HepG2 (cell line): ENCODE data around the gene CHP1. TPM values are rescaled to one million over a fixed set of nuclear protein-coding genes. Genes with fewer than 3 reads are reported as not detected.

Experiments used
- HMGA1 ChIP-seq: sonication (generic); formaldehyde crosslinking; conservative IDR thresholded peaks from 2 replicates; pipeline ENCODE4 v1.4.0; 2020; ENCODE audit warnings: missing genetic modification reagents
- HOXA9 ChIP-seq: sonication (generic); formaldehyde crosslinking; IDR thresholded peaks from 2 replicates; pipeline ENCODE4 v1.8.1; 2022; ENCODE audit warnings: missing genetic modification reagents, mild to moderate bottlenecking, moderate library complexity, borderline replicate concordance
- MAF1 ChIP-seq: sonication (generic); formaldehyde crosslinking; IDR thresholded peaks from 2 replicates; pipeline ENCODE4 v1.5.0; 2020; ENCODE audit warnings: missing genetic modification reagents, borderline replicate concordance
- MTA1 ChIP-seq: sonication (generic); formaldehyde crosslinking; IDR thresholded peaks from 2 replicates; pipeline ENCODE4 v1.4.0; 2020; ENCODE audit warnings: missing genetic modification reagents, mild to moderate bottlenecking, borderline replicate concordance
- RAD51 ChIP-seq: fragments of 450-650 bp; IDR thresholded peaks from 2 replicates; pipeline ENCODE4 v1.6.1; 2016; ENCODE audit warnings: borderline replicate concordance
- RBAK ChIP-seq: sonication (generic); formaldehyde crosslinking; IDR thresholded peaks from 2 replicates; pipeline ENCODE4 v1.5.1; 2020; ENCODE audit warnings: mild to moderate bottlenecking, missing genetic modification reagents
- RFXANK ChIP-seq: IDR thresholded peaks from 2 replicates; pipeline ENCODE4 v1.6.1; 2016
- SMARCC2 ChIP-seq: fragments of 450-650 bp; IDR thresholded peaks from 2 replicates; pipeline ENCODE4 v1.6.1; 2017; ENCODE audit warnings: antibody characterized with exemption, mild to moderate bottlenecking
- ZBTB1 ChIP-seq: sonication (generic); formaldehyde crosslinking; IDR thresholded peaks from 2 replicates; pipeline ENCODE4 v1.4.0; 2020; ENCODE audit warnings: missing genetic modification reagents, borderline replicate concordance
- ZFP36 ChIP-seq: fragments of 150-350 bp; IDR thresholded peaks from 2 replicates; pipeline ENCODE4 v1.6.1; 2018; ENCODE audit warnings: borderline replicate concordance, low read length, low read depth; ENCODE audit not compliant: partially characterized antibody
- ZKSCAN5 ChIP-seq: sonication (generic); formaldehyde crosslinking; IDR thresholded peaks from 2 replicates; pipeline ENCODE4 v1.5.1; 2020; ENCODE audit warnings: mild to moderate bottlenecking, missing genetic modification reagents
- ZMYM3 ChIP-seq: sonication (generic); formaldehyde crosslinking; IDR thresholded peaks from 2 replicates; pipeline ENCODE4 v1.5.1; 2020; ENCODE audit warnings: mild to moderate bottlenecking, missing genetic modification reagents
- ZNF20 ChIP-seq: sonication (generic); formaldehyde crosslinking; IDR thresholded peaks from 2 replicates; pipeline ENCODE4 v1.4.0; 2020; ENCODE audit warnings: mild to moderate bottlenecking, moderate library complexity, missing genetic modification reagents
- ZNF235 ChIP-seq: sonication (generic); formaldehyde crosslinking; IDR thresholded peaks from 2 replicates; pipeline ENCODE4 v1.8.1; 2023; ENCODE audit warnings: mild to moderate bottlenecking, missing genetic modification reagents, borderline replicate concordance
- ZNF326 ChIP-seq: sonication (generic); formaldehyde crosslinking; IDR thresholded peaks from 2 replicates; pipeline ENCODE4 v1.4.0; 2020; ENCODE audit warnings: missing genetic modification reagents, borderline replicate concordance
- ZNF431 ChIP-seq: sonication (generic); formaldehyde crosslinking; IDR thresholded peaks from 2 replicates; pipeline ENCODE4 v1.9.0; 2022; ENCODE audit warnings: missing genetic modification reagents, low read depth, mild to moderate bottlenecking, borderline replicate concordance
- ZNF615 ChIP-seq: sonication (generic); formaldehyde crosslinking; IDR thresholded peaks from 2 replicates; pipeline ENCODE4 v1.5.0; 2020; ENCODE audit warnings: mild to moderate bottlenecking, missing genetic modification reagents, borderline replicate concordance
- ZSCAN30 ChIP-seq: sonication (generic); formaldehyde crosslinking; IDR thresholded peaks from 2 replicates; pipeline ENCODE4 v1.5.0; 2020; ENCODE audit warnings: mild to moderate bottlenecking, missing genetic modification reagents
- polyA plus RNA-seq, 8 experiments: library from polyadenylated mRNA; depleted of rRNA in 3 of 8; stranded (reverse) in 7 of 8; unstranded in 1 of 8; fragments of >200 nt; fragmentation: Illumina TruSeq in 4 of 8; extraction: Trizol in 4 of 8; gene quantifications; 2 replicates each; pipeline versions ENCODE4 v1.2.1 to v1.2.3, GENCODE V29; 2011 to 2016; ENCODE audit warnings: low read depth in 4 of 8, missing spikeins in 1 of 8, mixed read lengths in 1 of 8; ENCODE audit not compliant: insufficient read depth in 1 of 8
- total RNA-seq, 5 experiments: library from RNA; depleted of rRNA; stranded (reverse); fragments of >200 nt; fragmentation: Illumina TruSeq; extraction: Trizol; gene quantifications; 2 replicates each; pipeline ENCODE4 v1.2.3, GENCODE V29; 2016; ENCODE audit warnings: low read depth in 1 of 5
- TF ChIP-seq, protein P1 (sequence below): IDR thresholded peaks from 2 replicates; pipeline ENCODE4 v1.6.1; 2012; ENCODE audit warnings: low read length, improper control_type of control experiment
- TF ChIP-seq, protein P2 (sequence below): sonication (generic); formaldehyde crosslinking; IDR thresholded peaks from 2 replicates; pipeline ENCODE4 v1.8.1; 2022; ENCODE audit warnings: mild to moderate bottlenecking, missing genetic modification reagents
- TF ChIP-seq, protein P3 (sequence below): sonication (generic); formaldehyde crosslinking; IDR thresholded peaks from 2 replicates; pipeline ENCODE4 v1.5.1; 2020; ENCODE audit warnings: mild to moderate bottlenecking, missing genetic modification reagents, borderline replicate concordance
- TF ChIP-seq, protein P4 (sequence below): IDR thresholded peaks from 2 replicates; pipeline ENCODE4 v1.6.1; 2012; ENCODE audit warnings: low read depth, low read length, improper control_type of control experiment

CHP1 gene
- total and polyA plus RNA-seq, 2 of the 13 experiments (the other 11 are each of a cell fraction or from before 2014, with no cell fraction given), result 49.6 to 76.4 TPM

DNA sequence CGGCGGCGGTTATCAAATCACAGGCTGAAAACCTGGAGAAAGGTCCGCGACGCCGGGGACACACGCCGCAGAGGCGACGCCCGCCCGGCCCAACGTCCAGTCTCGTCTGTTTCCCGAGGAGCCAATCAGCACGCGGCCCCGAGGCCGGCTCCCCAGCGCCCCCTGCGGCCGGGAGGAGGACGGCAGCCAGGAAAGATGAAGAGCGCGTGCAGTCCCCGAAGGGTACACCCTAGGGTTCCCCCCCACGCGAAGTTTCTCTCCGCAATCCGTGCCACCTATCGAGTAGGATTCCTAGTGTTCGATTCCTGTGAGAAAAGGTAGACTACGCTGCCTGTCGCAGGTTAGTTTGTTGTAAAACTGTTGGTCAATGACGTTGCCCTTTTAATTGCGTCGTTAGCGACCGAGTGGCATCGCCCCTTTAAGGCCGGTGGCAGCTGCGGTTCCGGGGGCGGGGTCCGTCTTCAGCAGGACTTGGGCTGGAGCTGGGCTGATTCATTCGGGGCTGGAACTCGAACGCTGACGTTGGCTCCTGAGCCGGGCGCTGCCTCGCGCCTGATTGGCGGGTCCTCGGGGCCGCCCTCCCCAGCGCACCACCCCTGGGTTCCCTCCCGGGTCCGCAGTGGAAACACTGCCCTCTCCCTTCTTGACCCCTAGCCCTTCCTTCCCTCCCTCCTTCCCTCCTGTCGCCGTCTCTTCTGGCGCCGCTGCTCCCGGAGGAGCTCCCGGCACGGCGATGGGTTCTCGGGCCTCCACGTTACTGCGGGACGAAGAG lies at the start of gene CHP1, which contains the start of gene EXD1 (continued):
- TF ChIP-seq ZNF20, result peak; percentile 77; the same call in 1 of the 2 replicates
- TF ChIP-seq SMARCC2, result no peak
- TF ChIP-seq, protein P1, sequence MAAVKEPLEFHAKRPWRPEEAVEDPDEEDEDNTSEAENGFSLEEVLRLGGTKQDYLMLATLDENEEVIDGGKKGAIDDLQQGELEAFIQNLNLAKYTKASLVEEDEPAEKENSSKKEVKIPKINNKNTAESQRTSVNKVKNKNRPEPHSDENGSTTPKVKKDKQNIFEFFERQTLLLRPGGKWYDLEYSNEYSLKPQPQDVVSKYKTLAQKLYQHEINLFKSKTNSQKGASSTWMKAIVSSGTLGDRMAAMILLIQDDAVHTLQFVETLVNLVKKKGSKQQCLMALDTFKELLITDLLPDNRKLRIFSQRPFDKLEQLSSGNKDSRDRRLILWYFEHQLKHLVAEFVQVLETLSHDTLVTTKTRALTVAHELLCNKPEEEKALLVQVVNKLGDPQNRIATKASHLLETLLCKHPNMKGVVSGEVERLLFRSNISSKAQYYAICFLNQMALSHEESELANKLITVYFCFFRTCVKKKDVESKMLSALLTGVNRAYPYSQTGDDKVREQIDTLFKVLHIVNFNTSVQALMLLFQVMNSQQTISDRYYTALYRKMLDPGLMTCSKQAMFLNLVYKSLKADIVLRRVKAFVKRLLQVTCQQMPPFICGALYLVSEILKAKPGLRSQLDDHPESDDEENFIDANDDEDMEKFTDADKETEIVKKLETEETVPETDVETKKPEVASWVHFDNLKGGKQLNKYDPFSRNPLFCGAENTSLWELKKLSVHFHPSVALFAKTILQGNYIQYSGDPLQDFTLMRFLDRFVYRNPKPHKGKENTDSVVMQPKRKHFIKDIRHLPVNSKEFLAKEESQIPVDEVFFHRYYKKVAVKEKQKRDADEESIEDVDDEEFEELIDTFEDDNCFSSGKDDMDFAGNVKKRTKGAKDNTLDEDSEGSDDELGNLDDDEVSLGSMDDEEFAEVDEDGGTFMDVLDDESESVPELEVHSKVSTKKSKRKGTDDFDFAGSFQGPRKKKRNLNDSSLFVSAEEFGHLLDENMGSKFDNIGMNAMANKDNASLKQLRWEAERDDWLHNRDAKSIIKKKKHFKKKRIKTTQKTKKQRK, result no peak
- TF ChIP-seq ZNF615 (CRISPR knock-in tag), result no peak
- TF ChIP-seq ZSCAN30 (CRISPR knock-in tag), result no peak; the same call in 1 of the 2 replicates
- TF ChIP-seq MAF1, result peak; percentile 22; the same call in 1 of the 2 replicates
- peak; percentile 82; the same call in 1 of the 2 replicates for TF ChIP-seq MTA1 (CRISPR knock-in tag)
- TF ChIP-seq ZMYM3 (CRISPR knock-in tag), result peak; percentile 89
- no peak for TF ChIP-seq HMGA1
- TF ChIP-seq RAD51, result no peak
- TF ChIP-seq ZKSCAN5, result no peak
- TF ChIP-seq ZBTB1 (CRISPR knock-in tag), result no peak
- TF ChIP-seq, protein P2, sequence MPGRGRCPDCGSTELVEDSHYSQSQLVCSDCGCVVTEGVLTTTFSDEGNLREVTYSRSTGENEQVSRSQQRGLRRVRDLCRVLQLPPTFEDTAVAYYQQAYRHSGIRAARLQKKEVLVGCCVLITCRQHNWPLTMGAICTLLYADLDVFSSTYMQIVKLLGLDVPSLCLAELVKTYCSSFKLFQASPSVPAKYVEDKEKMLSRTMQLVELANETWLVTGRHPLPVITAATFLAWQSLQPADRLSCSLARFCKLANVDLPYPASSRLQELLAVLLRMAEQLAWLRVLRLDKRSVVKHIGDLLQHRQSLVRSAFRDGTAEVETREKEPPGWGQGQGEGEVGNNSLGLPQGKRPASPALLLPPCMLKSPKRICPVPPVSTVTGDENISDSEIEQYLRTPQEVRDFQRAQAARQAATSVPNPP (CRISPR knock-in tag), result peak; percentile 93; the same call in 1 of the 2 replicates
- TF ChIP-seq, protein P3, sequence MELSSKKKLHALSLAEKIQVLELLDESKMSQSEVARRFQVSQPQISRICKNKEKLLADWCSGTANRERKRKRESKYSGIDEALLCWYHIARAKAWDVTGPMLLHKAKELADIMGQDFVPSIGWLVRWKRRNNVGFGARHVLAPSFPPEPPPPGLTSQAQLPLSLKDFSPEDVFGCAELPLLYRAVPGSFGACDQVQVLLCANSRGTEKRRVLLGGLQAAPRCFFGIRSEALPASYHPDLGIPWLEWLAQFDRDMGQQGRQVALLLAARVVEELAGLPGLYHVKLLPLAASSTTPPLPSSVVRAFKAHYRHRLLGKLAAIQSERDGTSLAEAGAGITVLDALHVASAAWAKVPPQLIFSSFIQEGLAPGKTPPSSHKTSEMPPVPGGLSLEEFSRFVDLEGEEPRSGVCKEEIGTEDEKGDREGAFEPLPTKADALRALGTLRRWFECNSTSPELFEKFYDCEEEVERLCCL (CRISPR knock-in tag), result 0 out of 2 replicates have a peak, but pooled peaks have one; percentile 24
- TF ChIP-seq RBAK (CRISPR knock-in tag), result no peak
- TF ChIP-seq RFXANK (CRISPR knock-in tag), result peak; percentile 60; the same call in 1 of the 2 replicates
- TF ChIP-seq ZNF235 (CRISPR knock-in tag), result peak; percentile 66; the same call in 1 of the 2 replicates
- TF ChIP-seq ZFP36, result no peak
- TF ChIP-seq ZNF431, result peak; percentile 58
- TF ChIP-seq, protein P4, sequence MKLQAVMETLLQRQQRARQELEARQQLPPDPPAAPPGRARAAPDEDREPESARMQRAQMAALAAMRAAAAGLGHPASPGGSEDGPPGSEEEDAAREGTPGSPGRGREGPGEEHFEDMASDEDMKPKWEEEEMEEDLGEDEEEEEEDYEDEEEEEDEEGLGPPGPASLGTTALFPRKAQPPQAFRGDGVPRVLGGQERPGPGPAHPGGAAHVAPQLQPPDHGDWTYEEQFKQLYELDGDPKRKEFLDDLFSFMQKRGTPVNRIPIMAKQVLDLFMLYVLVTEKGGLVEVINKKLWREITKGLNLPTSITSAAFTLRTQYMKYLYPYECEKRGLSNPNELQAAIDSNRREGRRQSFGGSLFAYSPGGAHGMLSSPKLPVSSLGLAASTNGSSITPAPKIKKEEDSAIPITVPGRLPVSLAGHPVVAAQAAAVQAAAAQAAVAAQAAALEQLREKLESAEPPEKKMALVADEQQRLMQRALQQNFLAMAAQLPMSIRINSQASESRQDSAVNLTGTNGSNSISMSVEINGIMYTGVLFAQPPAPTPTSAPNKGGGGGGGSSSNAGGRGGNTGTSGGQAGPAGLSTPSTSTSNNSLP, result peak; percentile 17; the same call in 1 of the 2 replicates
- 0 out of 2 replicates have a peak, but pooled peaks have one; percentile 17 for TF ChIP-seq HOXA9 (CRISPR knock-in tag)
- no peak; the same call in 1 of the 2 replicates for TF ChIP-seq ZNF326
